Measurements from ENCODE around the gene C1orf74. TPM values are rescaled to one million over a fixed set of nuclear protein-coding genes. Genes with fewer than 3 reads are reported as not detected.

The C1orf74 gene
- total and polyA plus RNA-seq, 10 donors, result 0.96 to 2.7 (median 1.7) TPM

- Histone ChIP-seq H3K27me3 (replicated peaks in 1 of 7) (no peaks in the 10 kb centered on the region), H3K4me1 (peaks cover 41 to 94% (median 70%) of the 10 kb centered on the region in 6 donors), H3K36me3 (peaks cover 0 to 28% (median 18%) of the 10 kb centered on the region in 6 donors), H3K4me3 (peak within 1 kb of the TSS; percentile 37 to 82 (median 52)), H3K9me3 (no peaks in the 10 kb centered on the region), H3K27ac (peak within 1 kb of the TSS; percentile 79 to 97 (median 90))
- TF ChIP-seq POLR2AphosphoS5 (IDR thresholded peaks at IDR 0.05), result peak in 2 of 3 donors; percentile 61 to 82
- TF ChIP-seq, protein P1, sequence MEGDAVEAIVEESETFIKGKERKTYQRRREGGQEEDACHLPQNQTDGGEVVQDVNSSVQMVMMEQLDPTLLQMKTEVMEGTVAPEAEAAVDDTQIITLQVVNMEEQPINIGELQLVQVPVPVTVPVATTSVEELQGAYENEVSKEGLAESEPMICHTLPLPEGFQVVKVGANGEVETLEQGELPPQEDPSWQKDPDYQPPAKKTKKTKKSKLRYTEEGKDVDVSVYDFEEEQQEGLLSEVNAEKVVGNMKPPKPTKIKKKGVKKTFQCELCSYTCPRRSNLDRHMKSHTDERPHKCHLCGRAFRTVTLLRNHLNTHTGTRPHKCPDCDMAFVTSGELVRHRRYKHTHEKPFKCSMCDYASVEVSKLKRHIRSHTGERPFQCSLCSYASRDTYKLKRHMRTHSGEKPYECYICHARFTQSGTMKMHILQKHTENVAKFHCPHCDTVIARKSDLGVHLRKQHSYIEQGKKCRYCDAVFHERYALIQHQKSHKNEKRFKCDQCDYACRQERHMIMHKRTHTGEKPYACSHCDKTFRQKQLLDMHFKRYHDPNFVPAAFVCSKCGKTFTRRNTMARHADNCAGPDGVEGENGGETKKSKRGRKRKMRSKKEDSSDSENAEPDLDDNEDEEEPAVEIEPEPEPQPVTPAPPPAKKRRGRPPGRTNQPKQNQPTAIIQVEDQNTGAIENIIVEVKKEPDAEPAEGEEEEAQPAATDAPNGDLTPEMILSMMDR (IDR thresholded peaks at IDR 0.05 in 8 of 11, conservative IDR thresholded peaks at IDR 0.05 in 3 of 11), result no peak
- DNase-seq, result peak; percentile 92
- 19 to 39% (median 22%) methylated on average over 10 of the region's 10 CpGs for WGBS, 5 donors
- intact Hi-C loops (cut with DNase I; ENCODE audit: low total_unique reads), result no loop called here
Observed at GRCh38 chr1:209755926-209756614, 28.3 kb downstream of the C1orf74 start, which contains the start of gene TRAF3IP3. Gene TRAF3IP3, plus strand, starts transcription at chr1:209756053. Its CDS starts 3,987 bp downstream, at chr1:209760040.

- WGBS, 5 donors, result 43 to 63% (median 49%) methylated on average over 1 of the region's 1 CpG
- no peak for TF ChIP-seq POLR2AphosphoS5 (IDR thresholded peaks at IDR 0.05)
- TF ChIP-seq POLR2A (IDR thresholded peaks at IDR 0.05), result no peak
- TF ChIP-seq, protein P1 (IDR thresholded peaks at IDR 0.05 in 8 of 11, conservative IDR thresholded peaks at IDR 0.05 in 3 of 11), result no peak
- no peaks in the 10 kb centered on the region for H3K9me3 ChIP-seq
- H3K4me1 ChIP-seq, result peaks cover 35 to 94% (median 69%) of the 10 kb centered on the region in 6 donors
- peaks cover 0 to 20% (median 13%) of the 10 kb centered on the region in 6 donors for H3K36me3 ChIP-seq
- no peak for DNase-seq
- intact Hi-C loops (cut with DNase I; ENCODE audit: low total_unique reads), result no loop called here
- no peaks in the 10 kb centered on the region for H3K27me3 ChIP-seq (replicated peaks in 1 of 7)
- peak overlapping the region in 1 of 8 donors; percentile 82 for H3K4me3 ChIP-seq
- H3K27ac ChIP-seq, result peak overlapping the region; percentile 79 to 97 (median 90)
Observed at GRCh38 chr1:209755256-209755655, 29.1 kb downstream of the C1orf74 start.

- no peaks in the 10 kb centered on the region for H3K36me3 ChIP-seq
- H3K27me3 ChIP-seq (replicated peaks in 1 of 7), result no peaks in the 10 kb centered on the region
- TF ChIP-seq POLR2A (IDR thresholded peaks at IDR 0.05), result no peak
- no peak for TF ChIP-seq POLR2AphosphoS5 (IDR thresholded peaks at IDR 0.05)
- TF ChIP-seq, protein P1 (IDR thresholded peaks at IDR 0.05 in 8 of 11, conservative IDR thresholded peaks at IDR 0.05 in 3 of 11), result no peak
- WGBS, 5 donors, result 55 to 91% (median 78%) methylated on average over 3 of the region's 3 CpGs
- no peak for DNase-seq
- no peaks in the 10 kb centered on the region for H3K9me3 ChIP-seq
- H3K4me3 ChIP-seq, result no peak overlapping the region
- peaks cover 26 to 94% (median 58%) of the 10 kb centered on the region in 6 donors for H3K4me1 ChIP-seq
- intact Hi-C loops (cut with DNase I; ENCODE audit: low total_unique reads), result no loop called here
- H3K27ac ChIP-seq, result peak overlapping the region in 2 of 8 donors; percentile 79 to 81
Observed at GRCh38 chr1:209752890-209753289, 31.5 kb downstream of the C1orf74 start.

DNA sequence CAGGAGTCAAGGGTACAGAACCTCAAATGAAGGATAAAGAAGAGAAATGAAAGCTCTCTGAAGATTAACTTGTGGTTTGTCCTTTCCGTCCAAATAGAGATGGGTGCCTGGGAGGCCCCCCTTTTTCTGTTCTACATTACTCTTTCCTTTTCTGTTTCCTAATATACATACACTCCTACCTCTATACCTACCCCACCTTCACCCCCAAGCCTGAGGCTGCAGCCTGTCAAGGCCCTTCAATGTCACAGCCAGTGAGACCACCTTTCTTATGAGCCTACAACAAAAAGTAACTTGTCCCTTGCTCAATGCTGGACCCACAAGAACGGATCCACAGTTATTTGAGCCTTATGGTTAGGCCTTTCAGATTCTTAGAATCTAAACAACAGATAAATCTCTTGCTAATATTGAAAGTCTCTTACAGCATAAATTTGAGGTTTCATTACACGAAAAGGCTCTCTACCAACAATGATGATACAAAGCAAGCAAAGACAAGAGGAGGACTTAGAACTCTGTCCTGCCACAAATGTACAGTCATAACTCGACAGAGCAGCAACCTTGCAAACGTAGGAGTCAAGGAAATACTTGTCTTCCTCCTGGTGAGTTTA lies 32.6 kb downstream of the C1orf74 start:
- Histone ChIP-seq H3K36me3 (no peaks in the 10 kb centered on the region), H3K4me1 (peaks cover 21 to 92% (median 63%) of the 10 kb centered on the region in 6 donors), H3K27me3 (replicated peaks in 1 of 7) (no peaks in the 10 kb centered on the region), H3K9me3 (no peaks in the 10 kb centered on the region), H3K27ac (peak overlapping the region; percentile 37 to 83 (median 72)), H3K4me3 (peak overlapping the region in 1 of 8 donors; percentile 36)
- TF ChIP-seq POLR2AphosphoS5 (IDR thresholded peaks at IDR 0.05) (no peak), POLR2A (IDR thresholded peaks at IDR 0.05) (no peak)
- TF ChIP-seq, protein P1 (IDR thresholded peaks at IDR 0.05 in 8 of 11, conservative IDR thresholded peaks at IDR 0.05 in 3 of 11), result no peak
- intact Hi-C loops (cut with DNase I; ENCODE audit: low total_unique reads), result no loop called here
- WGBS, 5 donors, result 21 to 36% (median 27%) methylated on average over 5 of the region's 5 CpGs
- no peak for DNase-seq
